Renal cortical epithelial cell (primary cell): ENCODE measurements around the gene KAT2B. TPM values are rescaled to one million over a fixed set of nuclear protein-coding genes. Genes with fewer than 3 reads are reported as not detected.

ENCODE experiments used
- DNase-seq: peaks from one replicate; pipeline ENCODE4 v3.0.0-alpha.2; 2011; ENCODE audit warnings: low read depth
- total RNA-seq: library from RNA; depleted of rRNA; stranded (reverse); fragments of >200 nt; gene quantifications from 2 replicates; pipeline ENCODE4 v1.2.3, GENCODE V29; 2014

The KAT2B gene
- total RNA-seq, 1 donor from 2014 or later: 13.6 TPM

DNA sequence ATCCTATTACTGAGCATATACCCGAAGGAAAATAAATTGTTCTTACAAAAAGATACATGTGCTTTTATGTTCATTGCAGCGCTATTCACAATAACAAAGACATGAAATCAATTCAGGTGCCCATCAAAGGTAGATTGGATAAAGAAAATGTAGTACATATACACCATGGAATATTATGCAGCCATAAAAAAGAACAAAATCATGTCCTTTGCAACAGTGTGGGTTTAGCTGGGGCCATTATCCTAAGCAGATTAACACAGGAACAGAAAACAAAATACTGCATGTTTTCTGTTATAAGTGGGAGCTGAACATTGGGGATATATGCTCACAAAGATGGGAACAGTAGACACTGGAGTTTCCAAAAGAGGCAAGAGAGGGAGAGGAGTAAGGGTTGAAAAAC lies 103.3 kb downstream of the KAT2B start:
- DNase-seq: no peak

DNA sequence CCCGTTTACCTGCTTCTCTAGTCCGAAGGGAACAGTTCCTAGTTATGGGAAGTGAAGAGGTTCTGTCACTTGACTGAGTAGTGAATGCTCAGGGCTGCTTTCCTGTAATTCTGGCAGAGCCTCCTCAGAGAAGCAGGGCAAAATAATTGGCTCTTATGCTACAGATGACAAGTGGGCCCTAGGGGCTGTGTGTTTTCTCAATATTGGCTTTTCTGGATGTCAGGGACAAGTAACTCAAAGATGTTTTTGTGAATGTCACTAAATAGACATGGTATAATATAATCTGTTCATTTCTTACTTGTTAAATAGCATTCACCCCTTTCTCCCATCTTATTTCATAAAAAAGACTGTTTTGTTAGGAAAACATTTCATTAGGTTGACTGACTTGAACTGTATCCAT lies 105.6 kb downstream of the KAT2B start:
- DNase-seq: no peak

DNA sequence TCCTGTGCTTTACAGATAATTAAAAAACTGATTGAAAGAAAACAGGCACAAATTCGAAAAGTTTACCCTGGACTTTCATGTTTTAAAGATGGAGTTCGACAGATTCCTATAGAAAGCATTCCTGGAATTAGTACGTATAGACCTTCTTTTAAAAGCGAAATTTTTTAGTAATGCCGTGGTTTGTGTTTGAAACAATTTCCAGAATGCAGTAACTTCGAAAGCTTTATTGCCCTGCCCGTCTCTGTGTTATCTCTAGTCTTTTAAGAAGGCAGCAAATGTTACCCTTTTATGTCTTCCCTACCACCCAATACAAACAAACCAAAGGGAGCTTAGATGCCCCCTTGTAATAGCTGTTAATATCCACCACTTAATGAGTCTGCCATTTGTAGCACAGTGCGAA lies 106.1 kb downstream of the KAT2B start:
- no peak for DNase-seq

DNA sequence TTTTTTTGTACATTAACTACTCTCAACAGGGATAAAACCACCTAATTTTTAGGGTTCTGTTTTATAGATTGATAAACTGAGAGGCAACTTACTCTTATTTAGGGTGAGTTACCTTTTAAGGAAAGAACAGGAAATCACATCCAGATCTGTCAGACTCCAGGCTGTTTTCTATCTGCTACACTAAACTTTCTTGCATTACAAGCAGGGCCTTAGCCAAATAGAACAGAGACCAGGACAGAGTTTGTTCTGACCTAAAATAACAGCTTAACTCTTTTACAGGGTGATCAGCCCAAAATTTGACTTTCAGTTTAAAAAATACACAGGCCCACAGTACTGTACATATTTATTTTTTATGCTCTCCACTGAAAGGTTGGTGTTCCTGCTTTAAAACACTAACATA lies 107.1 kb downstream of the KAT2B start:
- no peak for DNase-seq

DNA sequence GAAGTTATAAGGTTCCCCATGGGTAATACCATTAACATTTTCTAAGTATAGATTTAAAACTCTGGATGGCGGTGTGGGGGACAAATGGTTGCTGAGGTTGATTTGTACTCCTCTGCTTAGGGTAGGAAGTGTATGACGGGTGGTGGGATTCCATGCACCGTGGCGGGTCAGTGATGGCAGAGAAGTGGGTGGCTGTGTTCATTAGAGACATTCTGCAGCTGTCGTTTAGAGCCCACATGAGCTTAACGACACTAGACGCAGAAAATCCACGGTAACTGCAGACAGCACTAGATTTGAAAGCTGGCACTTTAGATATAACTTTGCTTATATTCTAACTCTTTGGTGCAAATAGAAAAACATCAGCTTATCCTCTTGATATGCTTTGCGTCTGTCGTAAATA lies 108.2 kb downstream of the KAT2B start:
- no peak for DNase-seq

DNA sequence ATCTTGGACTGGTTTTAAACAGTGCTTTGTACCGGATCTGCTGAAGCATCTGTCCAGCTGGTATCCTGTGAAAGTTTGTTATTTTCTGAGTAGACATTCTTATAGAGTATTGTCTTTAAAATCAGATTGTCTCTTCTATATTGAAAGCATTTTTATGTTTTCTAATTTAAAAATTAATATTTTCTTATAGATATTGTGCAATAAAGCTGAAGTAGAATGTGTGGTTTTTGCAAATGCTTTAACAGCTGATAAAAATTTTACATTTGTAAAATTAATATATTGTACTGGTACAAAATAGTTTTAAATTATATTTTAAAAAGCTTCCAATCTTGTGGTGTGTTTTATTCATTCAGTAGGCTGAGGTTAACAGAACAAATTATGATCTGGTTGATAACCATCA lies 113.8 kb downstream of the KAT2B start:
- DNase-seq: no peak

DNA sequence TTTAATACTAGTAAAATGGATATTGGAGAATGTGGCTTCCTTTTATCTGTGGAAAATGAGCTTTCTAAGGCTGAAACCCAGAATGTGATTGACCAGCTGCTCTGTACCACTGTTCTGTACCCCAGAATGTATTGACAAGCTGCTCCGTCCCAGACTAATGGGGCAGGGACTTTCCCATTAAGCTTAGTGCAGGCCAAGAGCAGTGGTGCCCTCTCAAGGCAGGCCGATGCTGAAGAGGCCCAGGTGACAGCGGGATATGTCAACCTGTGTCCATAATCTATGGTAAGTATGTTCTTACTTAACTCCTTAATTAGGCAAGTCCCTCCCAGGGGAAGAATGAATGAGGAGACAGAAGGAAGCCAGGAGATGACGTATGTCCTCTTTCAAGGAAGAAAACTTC lies 114.7 kb downstream of the KAT2B start:
- no peak for DNase-seq

DNA sequence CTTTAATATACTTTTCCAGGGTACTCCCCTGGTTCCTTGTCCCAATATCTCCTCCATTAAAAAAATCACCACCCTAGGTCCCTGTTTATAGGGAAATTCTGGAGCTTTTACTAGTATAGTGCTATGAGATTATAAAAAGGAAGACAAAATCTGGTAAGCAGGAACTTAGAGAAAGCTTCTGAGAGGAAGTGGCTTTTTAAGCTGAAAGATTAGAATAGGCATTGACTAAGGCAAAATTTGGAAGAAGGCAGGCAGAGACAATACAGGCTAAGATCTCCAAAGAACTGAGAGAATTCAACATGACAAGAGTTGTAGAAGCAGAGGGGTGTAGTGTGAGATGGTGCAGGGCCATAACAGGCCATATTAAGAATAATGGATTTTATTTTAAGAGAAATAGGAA lies 120.0 kb downstream of the KAT2B start:
- DNase-seq: no peak

DNA sequence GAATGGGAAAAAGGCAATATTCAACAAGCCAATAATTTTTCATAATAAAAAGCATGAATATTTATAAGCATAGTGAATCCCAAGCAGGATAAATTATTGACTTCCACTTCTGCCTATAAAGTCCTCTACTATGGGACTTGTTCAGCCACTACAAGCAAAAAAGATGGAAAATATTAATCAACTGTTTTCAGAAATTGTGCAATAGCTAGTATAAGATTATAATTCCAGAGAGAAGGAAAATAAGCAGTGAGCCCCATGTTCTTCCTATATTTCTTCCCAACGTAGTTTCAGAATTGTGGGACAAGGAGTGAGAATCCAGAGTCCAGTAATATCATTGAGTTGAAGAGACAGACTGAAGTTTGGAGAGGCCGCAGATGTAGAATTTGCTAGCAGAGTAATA lies 121.5 kb downstream of the KAT2B start:
- no peak for DNase-seq

DNA sequence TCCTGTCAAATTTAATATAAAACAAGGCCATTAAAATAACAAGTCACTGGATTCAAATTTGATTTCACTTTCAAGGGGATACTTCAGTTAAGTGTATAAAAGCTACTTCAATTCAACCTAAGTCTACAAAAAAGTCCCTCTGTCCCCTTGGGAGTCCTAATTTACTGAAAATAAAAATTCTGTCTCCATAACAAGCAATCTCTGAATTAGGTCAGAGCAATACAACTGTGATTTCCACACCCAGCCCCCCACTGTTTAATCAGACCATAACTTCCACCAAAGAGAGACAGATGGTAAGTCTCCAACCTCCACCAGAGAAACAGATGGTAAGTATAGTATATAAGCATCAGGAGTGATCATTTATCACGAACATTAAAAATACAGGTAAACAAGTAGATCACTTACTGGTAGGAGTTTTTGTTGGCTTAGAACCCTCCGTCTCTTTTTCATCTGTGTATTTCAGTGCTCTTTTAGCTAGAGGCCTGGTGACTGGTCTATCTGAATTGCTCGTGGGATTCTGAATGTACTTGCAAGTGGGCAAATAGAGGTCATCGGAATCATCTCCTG lies 133.7 kb downstream of the KAT2B start:
- DNase-seq: no peak

DNA sequence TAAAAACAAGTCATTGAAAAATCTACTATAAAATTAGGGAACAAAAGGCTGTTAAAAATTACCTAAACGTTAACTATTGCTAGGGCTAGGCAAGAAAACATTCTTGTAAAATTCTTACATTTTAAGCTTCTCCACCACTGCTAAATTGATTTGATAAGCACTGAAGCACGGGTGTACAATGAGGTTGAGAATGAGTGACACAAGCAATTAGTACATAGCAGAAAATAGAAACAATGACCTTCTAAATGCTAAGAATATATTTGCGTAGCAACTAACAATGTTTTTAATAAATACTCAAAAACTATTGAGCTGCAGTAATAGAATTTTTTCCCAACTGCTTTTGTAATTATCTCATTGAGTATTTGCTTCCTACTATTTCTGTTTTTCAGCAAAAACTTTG lies 141.0 kb downstream of the KAT2B start:
- peak; percentile 29 for DNase-seq

DNA sequence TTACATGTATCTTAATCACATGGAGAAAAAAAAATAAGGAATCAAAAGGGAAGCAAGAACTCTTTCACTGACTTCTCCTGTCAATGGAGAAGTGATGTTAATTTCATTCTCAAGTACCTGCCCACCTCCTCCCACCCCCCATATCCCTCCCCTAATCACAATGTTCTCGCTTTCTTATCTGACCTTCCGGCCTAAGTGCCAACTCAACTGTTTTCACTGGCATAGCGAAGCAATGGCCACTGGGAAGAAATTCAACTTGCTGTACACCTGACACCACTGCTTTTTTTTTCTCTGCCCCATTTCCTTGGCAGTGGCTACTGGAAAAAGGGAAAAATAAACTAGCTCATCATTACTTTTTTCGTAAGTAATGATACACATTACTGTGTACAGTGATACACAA lies 142.0 kb downstream of the KAT2B start:
- no peak for DNase-seq

DNA sequence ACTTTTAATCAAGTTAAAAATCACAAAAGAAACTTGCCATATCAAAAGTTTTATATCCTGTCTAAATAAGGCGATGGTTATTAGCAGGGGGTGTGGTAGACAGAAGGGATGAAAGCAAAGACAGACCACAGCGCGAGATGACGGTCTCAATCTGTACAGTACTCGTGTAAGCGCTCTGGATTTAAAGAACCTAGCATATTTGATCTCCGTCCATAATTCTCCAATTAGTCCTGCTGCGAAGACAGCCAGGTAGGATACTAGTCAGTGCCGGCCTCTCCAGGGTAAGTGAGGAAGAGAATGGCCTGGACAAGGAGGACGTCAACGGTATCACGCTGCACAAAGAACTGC lies 145.1 kb downstream of the KAT2B start:
- DNase-seq: no peak

DNA sequence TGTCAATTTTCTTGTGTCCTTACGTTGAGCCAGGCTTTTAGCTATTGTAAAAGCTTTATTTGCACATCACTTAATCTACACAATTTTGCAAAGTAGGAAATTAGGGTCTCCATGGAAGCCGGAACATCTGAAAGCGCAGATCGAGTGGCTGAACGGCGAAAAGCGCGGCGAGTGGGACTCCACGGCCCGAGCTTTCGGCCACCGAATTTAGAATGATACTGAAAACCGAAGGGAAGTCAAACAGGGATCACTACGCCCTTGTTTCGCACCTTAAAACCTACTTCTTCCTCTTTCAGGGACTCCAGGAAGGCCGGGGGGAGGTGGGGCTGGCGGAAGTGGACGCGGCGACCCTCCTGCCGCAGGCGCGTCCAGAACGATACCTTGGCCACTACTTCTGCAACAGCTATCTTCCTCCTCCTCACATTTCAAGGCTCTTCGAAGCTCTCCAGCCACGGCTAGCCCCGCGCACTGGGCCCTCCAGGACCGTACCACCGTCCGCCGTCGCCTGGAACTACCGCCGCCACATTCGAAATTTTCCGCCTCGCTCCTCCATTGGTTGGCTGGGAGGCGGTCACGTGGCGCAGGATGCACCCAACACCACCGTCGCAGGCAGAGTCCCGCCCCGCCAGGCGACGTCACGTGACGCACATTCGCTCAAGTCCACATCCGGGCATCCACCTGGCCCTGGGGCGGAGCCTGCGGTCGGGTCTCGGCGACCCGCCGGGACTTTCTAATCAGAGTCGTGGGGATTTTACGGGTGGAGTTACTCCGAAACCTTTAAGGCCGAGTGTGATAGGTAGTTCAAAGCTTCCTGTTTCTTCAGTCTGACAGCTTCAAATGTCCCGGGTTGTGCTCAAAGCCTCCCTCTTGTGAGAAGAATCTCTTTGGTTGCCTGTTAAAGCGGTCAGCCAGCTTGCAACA lies 145.7 kb downstream of the KAT2B start, which contains the start of gene SGO1:
TSS of gene SGO1 (minus strand) at position 528 of the 921 bp plus-strand sequence. CDS start 2,179 bp downstream, outside the sequence.
- DNase-seq: peak; percentile 97

DNA sequence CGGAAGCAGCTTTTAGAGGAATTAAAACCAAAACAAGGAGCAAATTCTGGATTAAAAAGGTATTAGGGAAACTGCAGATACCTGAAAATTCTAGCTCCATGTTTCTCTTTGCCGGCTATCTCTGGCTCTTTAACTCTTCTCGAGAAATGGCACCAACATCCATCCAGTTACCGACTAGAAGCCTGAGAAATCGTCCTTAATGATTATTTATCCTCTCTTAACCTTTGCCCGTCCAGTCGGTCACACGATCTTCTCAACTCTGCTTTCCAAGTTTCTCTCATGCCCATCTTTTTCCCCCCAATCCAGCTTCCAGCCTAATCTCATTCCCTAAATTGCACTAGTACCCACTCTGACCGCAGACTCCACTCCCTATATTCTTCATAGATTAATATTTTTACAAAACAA lies 146.4 kb downstream of the KAT2B start:
- no peak for DNase-seq

DNA sequence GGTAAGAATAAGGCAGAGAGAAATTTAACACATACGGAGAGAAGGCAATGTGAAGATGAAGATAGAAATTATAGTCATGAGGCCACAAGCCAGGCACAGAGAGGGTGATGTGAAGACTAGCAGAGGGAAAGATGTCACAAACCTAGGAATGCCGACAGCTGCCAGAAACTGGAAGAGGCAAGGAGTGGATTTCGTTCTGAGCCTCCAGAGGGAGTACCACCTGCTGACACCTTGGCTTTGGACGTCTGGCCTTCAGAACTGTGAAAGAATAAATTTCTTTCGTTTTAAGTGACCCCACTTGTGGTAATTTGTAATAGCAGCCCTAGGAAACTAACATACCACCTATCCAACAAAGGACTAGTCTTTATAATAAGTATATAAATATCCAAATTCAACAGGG lies 150.7 kb downstream of the KAT2B start:
- no peak for DNase-seq

DNA sequence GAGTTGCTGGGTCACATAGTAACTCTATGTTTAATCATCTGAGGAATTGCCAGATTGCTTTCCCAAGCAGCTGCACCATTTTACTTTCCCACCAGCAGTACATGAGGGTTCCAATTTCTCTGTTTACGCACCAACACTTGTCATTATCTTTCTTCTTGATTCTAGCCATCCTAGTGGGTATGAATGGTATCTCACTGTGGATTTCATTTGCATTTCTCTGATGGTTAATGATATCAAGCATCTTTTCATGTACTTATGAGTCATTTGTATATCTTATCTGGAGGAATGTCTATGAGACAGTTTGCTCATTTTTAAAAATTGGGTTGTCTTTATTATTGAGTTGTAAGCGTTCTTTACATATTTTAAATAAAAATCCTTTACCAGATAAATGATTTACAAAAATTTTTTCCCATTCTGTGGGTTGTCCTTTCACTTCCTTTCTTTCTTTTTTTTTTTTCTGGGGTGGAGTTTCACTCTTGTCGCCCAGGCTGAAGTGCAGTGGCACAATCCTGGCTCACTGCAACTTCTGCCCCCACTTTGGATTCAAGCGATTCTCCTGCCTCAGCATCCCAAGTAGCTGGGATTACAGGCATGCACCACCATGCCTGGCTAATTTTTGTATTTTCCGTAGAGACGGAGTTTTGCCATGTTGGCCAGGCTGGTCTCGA lies 154.7 kb downstream of the KAT2B start:
- DNase-seq: no peak

DNA sequence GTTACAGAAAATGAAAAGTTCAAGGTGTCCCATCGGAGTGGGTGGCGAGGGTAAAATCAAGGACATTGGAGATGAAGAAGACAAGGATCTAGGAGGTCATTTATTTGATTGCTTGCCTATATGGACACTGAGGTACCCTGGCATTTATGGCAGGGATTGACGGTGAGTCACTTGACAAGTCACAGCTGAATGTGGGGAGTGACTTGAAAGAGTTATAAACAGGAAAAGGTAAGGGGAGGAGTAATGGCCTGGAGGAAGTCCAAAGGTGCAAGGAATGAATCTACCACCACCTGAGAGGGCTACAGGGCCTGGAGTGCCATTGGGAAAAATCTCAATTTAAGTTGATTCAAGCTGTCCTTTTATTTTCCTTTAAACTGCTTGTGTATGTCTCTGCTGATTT lies 157.5 kb downstream of the KAT2B start:
- DNase-seq: peak; percentile 57

DNA sequence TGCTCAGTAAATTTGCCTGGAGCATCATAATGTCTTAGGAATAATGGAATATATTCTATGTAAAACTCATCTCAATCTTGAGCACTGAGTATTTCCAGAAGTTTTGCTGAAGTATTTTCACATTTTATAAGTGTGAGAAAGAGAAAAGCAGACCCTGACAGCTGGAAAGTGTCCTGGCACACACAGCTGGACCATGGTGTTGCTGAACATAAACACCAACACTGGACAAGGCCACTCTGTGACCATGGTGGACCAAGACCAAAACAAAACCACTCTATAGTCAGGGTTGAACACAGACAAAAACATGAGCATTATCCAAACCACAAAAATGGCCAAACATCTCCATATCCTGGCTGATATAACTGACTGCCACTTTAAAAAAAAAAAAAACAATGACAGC lies 160.9 kb downstream of the KAT2B start:
- DNase-seq: no peak
